Medulla oblongata (tissue), 1 donor: ENCODE data around the gene MEIS1.

Source experiments
- DNase-seq: peaks from one replicate; pipeline ENCODE4 v3.0.0-alpha.2; 2015; ENCODE audit errors: extremely low spot score

MEIS1 gene

DNA sequence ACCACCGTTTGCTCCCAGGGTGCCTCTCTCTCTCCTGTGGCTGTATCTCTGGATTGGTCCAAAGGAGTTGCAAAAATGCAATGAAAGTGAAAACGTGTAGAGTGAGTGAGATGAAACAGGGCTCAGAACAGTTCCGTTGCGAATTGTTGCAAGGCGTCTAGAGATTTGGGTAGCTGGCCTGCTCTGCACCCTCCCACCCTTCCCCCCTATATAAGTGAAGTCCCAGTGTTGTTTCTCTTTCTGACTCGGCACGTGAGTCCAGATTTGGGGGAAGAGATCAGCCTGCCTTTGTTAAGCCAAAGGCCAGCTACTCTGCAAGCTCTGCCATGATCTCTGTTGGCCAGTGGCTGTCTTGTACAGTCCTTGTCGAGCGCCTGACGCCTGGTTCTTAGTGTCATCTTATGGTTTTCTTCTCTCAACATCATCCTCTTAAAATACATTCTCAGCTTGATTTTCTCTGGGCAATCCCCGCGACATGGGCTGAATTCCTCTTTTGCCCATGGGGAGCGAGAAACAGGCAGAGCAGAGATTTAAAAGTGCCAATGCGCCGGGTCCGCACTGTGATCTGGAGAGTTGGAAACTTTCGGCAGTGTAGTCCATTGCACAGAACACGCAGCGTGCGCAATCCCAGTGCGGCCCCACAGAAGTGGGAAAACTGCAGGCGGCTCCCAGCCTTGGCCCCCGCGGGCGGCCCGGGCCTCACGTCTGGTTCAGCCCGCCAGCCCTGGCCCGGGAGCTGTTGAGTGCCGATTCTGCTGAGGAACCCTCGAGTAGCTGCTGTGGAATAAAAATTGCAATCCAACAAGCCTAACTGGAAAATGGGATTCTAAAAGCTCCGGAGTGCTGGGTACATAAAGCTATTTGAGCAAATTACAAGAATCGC is 9.3 kb downstream of the MEIS1 start:
- DNase-seq: peak; percentile 46

DNA sequence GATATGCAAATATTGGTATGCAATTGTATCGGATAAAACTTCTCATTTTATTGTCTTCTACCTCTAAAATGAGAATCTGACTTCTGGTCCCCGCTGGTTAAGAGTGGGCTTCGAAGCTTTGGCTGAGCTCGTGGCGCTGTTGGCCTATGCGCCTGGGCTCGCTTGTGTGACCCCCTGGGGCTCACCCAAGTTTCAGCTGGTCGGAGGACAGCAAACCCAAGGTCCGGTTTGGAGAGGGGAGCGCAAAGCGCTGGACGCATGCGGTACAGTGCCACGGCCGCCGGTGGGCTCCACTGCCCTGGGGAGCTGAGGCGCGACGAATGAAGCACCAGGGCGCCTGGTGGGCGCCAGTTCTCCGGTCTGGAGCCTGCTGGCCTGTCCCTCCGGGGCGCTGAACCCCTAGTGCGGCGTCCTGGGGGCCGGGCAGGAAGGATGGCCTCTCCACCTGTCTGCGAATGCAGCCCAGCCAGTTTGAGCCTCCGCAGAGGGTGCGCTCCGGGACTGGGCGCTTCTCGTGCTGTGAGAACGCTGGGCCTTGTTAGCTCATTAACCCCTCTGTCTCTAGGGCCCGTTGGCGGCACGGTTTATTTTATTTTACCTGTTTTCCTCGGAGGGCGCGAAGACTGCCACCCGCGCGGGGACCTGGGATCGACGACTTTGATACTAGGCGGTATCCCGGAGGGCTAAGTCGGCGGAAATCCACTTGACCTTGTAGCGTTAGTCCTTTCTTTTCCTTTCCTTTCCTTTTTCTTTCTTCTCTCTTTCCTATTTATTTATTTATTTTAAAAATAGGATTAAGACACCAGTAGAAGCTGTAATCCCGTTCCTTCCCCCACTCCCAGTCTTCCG is 10.4 kb downstream of the MEIS1 start:
- DNase-seq: peak; percentile 33

- DNase-seq: peak; percentile 58
Measured at GRCh38 chr2:66445925-66446871, 11.3 kb downstream of the MEIS1 start.

- no peak for DNase-seq
Measured at GRCh38 chr2:66446941-66447340, 12.0 kb downstream of the MEIS1 start.

- DNase-seq: peak; percentile 60
Measured at GRCh38 chr2:66447677-66448076, 12.8 kb downstream of the MEIS1 start.

GRCh38 chr2:66448136-66448991 is 13.4 kb downstream of the MEIS1 start:
- no peak for DNase-seq

DNA sequence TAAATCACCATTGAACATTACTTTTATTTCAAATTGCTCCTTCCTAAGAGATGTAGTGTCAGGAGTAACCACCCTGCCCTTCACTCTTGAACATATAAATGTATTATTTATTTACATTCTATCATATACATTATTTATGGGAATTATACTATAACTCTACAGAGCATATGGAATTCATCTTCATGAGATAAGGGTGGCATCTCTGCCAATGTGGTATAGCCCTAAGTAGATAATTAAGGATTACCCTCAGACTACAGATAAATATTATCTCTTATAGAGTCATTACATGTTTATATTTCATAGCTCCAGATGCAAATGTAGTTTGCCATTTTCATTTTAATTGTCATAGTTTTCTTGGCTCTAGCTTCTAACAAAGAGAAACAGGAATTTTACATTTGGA is 17.3 kb downstream of the MEIS1 start:
- DNase-seq: no peak

DNA sequence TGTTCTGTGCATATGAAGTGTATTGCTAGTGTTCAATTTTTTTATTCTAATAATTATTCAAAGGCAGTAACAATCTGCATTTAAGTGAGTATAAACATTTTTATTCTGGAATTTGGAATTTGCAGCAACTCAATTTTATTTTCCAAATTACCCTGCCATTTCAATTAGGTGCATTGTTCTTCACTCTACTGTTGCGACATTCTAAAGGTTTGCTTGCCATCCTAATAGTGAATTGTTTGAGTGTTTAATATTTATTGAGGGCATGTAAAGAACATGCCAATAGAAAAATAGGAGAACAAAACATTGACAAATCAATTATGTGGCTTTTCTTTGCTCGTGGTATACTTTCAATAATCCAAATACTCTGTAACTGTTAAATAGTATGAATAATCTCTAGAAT is 18.0 kb downstream of the MEIS1 start:
- no peak for DNase-seq

DNA sequence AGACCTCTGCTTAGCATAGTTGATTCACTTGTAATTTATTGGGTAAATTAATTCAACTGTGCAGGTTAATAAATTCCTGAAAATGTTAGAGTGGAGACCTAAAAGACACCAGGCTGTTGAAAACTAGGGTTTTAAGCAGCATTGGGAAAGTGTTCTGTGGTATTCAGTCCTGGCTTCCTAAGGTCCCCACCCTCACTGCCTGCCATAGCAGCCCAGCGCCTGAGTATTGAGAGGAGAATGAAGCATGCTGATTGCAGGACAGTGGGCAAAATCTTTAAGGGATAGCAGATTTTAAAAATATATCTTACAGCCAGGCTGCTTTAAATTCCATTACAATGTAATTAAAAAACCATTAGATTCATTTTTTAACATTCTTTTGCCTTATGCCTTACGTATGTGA is 20.6 kb downstream of the MEIS1 start:
- no peak for DNase-seq

GRCh38 chr2:66456183-66457041 is 21.5 kb downstream of the MEIS1 start:
- no peak for DNase-seq

DNA sequence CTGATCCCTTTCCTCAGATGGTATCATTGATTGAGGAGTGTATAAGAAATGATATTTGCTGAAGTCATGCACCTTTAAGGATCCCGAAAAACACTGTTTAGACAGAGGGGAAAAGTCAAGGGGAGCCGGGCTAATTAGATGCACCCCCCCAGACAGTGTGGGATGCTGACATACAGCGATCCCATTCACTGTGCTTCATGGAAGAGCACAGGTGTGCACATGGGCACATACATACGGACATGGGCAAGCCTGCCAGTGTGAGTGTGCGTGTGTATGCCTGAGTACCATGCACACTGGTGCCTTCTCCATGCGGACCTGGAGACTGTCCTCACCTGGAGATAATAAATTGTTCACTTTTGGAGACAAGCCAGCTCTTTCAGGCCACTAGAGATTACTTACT is 22.6 kb downstream of the MEIS1 start:
- DNase-seq: no peak

GRCh38 chr2:66460031-66460430 is 25.1 kb downstream of the MEIS1 start:
- DNase-seq: no peak

DNA sequence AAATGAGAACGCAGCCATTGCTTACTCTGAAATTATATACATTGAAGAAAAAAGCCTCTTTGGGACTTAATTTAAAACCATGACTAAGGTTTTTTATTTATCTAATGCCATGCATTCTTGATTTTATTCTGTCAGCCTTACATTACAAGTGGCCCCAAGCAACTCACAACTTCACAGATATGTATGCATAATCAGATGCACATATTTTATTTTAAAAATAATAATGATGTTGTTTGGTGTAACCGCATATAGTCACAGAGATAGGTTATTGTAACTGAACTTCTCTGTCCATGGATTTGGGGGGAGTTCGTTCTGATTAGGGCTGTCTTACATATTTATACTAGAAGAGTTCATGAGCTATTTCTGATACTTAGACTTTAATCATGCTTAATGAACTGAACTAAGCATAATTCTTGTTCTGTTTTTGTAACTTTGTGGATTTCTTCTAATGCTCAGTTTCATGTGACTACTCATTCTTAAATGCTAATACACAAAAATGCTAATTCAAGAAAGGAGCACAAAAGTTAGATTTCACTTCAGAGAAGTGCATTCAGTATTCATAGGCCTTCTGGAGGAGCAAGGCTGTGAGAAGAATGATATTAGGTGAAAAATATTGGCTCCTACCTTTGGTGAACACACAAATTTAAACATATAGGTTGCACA is 26.2 kb downstream of the MEIS1 start:
- DNase-seq: no peak

DNA sequence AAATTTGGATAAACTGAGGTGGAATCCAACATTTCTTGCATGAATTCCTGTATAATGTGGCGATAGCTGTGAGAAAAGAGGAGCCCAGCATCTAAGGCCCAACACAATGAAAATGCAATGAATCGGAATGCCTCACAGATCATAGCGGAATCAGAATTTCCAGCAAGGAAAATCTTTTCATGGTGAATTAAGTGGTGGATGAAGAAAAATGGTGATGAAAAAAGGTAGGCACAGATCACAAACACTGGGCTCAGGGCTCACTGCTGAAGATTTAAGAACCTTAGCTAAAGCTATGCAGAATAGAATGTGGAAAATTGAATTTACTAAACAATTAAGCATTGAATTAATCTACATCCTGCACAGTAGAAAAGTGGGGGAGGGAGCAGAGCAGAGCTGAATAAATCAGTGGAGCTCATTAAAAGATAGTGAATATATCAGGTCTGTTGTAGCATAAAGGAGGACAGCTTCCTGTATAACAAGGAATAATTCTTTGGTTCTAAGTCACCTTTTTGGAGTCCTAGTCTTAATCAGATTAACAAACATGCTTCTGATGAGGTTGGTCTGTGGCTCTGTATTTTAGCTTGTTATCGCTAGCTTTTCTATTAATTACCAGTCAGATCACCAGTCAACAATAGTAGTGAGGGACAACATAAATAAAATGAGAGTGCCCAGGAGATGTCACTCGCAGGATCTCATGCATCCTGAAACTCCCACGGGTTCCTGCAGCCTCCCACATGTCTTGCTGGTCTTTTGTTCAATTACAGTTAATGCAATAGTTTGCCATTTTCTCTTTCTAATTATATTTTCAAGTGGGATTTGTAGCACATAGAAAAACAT is 27.0 kb downstream of the MEIS1 start:
- peak; percentile 51 for DNase-seq

GRCh38 chr2:66462501-66462825 is 27.5 kb downstream of the MEIS1 start:
- DNase-seq: peak; percentile 37

- DNase-seq: no peak
Measured at GRCh38 chr2:66463206-66463755, 28.4 kb downstream of the MEIS1 start.

DNA sequence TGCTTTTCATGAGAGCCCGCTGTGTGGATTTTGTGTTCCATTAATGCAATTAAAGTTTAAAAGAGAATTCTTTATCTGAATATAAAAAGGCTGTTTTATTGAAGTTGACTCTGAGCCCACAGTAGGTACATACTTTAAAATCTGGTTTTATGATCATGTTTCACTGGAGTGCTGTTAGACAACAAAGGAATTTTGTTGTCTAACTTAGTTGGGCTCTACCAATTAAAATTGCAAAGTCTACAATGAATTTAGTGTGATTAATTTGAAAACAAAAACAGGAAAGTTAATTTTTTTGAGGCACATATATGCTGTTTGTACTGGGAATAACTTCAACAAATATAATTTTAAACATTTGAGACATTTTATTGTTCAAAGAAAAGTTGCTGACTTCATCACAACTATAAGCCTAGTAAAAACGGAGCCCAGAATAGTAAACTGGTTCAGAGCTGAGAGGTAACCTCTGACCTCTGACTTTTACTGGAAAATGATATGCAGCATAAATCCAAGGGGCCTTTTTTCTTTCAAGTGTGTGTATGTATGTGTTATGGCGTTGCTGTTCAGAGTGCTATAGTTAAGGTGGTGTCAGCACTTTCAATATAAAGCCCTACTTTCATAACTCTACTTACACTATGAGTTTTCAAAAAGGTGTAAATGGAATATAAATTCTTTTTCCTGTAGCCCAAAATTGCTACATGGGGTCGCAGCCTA is 30.2 kb downstream of the MEIS1 start:
- no peak for DNase-seq

- no peak for DNase-seq
Measured at GRCh38 chr2:66466433-66466832, 31.5 kb downstream of the MEIS1 start.
